IMR-90 (cell line): Measurements from ENCODE around the gene RETREG1. TPM values are rescaled to one million over a fixed set of nuclear protein-coding genes. Genes with fewer than 3 reads are reported as not detected.
"Not testable (repeated sequence)": the region's sequence is repeated elsewhere in the genome, so short reads cannot be mapped to it uniquely, and the experiment has no call there.

Experiments used
- ATAC-seq: fragments of 200-7000 bp; cut with Tn5 transposase; 2 replicates; pipeline ENCODE4 v1.9.1; 2020; ENCODE audit warnings: low read depth, mild to moderate bottlenecking, moderate library complexity
- BruUV-seq: library from RNA; stranded (reverse); fragments of 400-500 nt; replicated peaks from 2 replicates; lab custom pipeline; 2021; lab: Mats Ljungman, UMichigan
- CTCF ChIA-PET: fragments of 300-600 bp; formaldehyde crosslinking; extraction: SDS; loops from one replicate; lab custom pipeline; 2021; ENCODE audit warnings: antibody characterized with exemption; lab: Yijun Ruan, JAX
- POLR2A ChIA-PET: fragments of 300-600 bp; sonication (Branson Sonifier 250); formaldehyde crosslinking; loops from one replicate; lab custom pipeline; 2022; ENCODE audit warnings: antibody characterized with exemption; ENCODE audit not compliant: unreplicated experiment; lab: Charles Lee
- DNase-seq: peaks from one replicate; pipeline ENCODE4 v3.0.0; 2013
- H2AFZ ChIP-seq: replicated peaks from 2 replicates; pipeline ENCODE3; 2013; ENCODE audit warnings: low read length, mild to moderate bottlenecking; ENCODE audit not compliant: poor library complexity
- H2AK5ac ChIP-seq: 2 replicates; pipeline ENCODE4 v1.6.1; 2013; ENCODE audit warnings: low read depth, low read length, inconsistent platforms
- H2AK9ac ChIP-seq: replicated peaks from 2 replicates; pipeline ENCODE3; 2013; ENCODE audit warnings: mild to moderate bottlenecking, low read depth, low read length, moderate library complexity; ENCODE audit not compliant: poor library complexity
- H2BK120ac ChIP-seq: 2 replicates; pipeline ENCODE4 v1.6.1; 2013; ENCODE audit warnings: low read depth, low read length, inconsistent platforms
- H2BK15ac ChIP-seq: 3 replicates; pipeline ENCODE4 v1.6.1; 2013; ENCODE audit warnings: low read depth, low read length, inconsistent platforms
- H2BK20ac ChIP-seq: 2 replicates; pipeline ENCODE4 v1.6.1; 2013; ENCODE audit warnings: low read depth, mild to moderate bottlenecking, inconsistent platforms, low read length, moderate library complexity
- H2BK5ac ChIP-seq: 2 replicates; pipeline ENCODE4 v1.6.1; 2013; ENCODE audit warnings: mild to moderate bottlenecking, low read depth, low read length, inconsistent platforms; ENCODE audit not compliant: poor library complexity, severe bottlenecking
- H3K14ac ChIP-seq: replicated peaks from 2 replicates; pipeline ENCODE4 v1.6.1; 2013; ENCODE audit warnings: low read depth, low read length, inconsistent platforms
- H3K18ac ChIP-seq: 2 replicates; pipeline ENCODE4 v1.6.1; 2013; ENCODE audit warnings: low read depth, low read length, control low read depth
- H3K23ac ChIP-seq: 2 replicates; pipeline ENCODE4 v1.6.1; 2013; ENCODE audit warnings: low read depth, low read length, inconsistent platforms
- H3K27ac ChIP-seq: 2 replicates; pipeline ENCODE4 v1.5.1; 2013; ENCODE audit warnings: mild to moderate bottlenecking, control low read depth, low read length; ENCODE audit not compliant: insufficient read depth
- H3K27me3 ChIP-seq: 2 replicates; pipeline ENCODE4 v1.6.1; 2013; ENCODE audit warnings: low read length; ENCODE audit not compliant: control insufficient read depth, insufficient read depth
- H3K36me3 ChIP-seq: 2 replicates; pipeline ENCODE4 v1.6.1; 2013; ENCODE audit warnings: low read length, mixed read lengths; ENCODE audit not compliant: control insufficient read depth, insufficient read depth
- H3K4ac ChIP-seq: 2 replicates; pipeline ENCODE4 v1.6.1; 2013; ENCODE audit warnings: low read depth, low read length, inconsistent platforms
- H3K4me1 ChIP-seq: 2 replicates; pipeline ENCODE4 v1.6.1; 2013; ENCODE audit warnings: low read length, mixed read lengths; ENCODE audit not compliant: control insufficient read depth, insufficient read depth
- H3K4me2 ChIP-seq: 2 replicates; pipeline ENCODE4 v1.6.1; 2013; ENCODE audit warnings: low read depth, mild to moderate bottlenecking, control low read depth, low read length, moderate library complexity
- H3K4me3 ChIP-seq: 2 replicates; pipeline ENCODE4 v1.5.1; 2013; ENCODE audit warnings: low read depth, mild to moderate bottlenecking, control low read depth, low read length, moderate library complexity; ENCODE audit not compliant: insufficient read depth
- H3K56ac ChIP-seq: 2 replicates; pipeline ENCODE4 v1.6.1; 2013; ENCODE audit warnings: low read length, inconsistent platforms; ENCODE audit not compliant: insufficient read depth; ENCODE audit errors: extremely low read depth
- H3K79me1 ChIP-seq, 2 experiments: 2 replicates each; pipeline ENCODE4 v1.6.1; 2013; ENCODE audit warnings: low read length in 2 of 2, inconsistent platforms in 1 of 2, low read depth in 1 of 2
- H3K9ac ChIP-seq: 2 replicates; pipeline ENCODE4 v1.6.1; 2013; ENCODE audit warnings: low read depth, low read length, control low read depth
- H3K9me1 ChIP-seq: 2 replicates; pipeline ENCODE4 v1.6.1; 2013; ENCODE audit warnings: low read length, inconsistent platforms; ENCODE audit not compliant: insufficient read depth
- H3K9me3 ChIP-seq: 2 replicates; pipeline ENCODE4 v1.6.1; 2013; ENCODE audit warnings: low read length; ENCODE audit not compliant: control insufficient read depth, insufficient read depth
- H4K20me1 ChIP-seq: 2 replicates; pipeline ENCODE4 v1.6.1; 2013; ENCODE audit warnings: low read length, inconsistent platforms; ENCODE audit not compliant: insufficient read depth
- H4K5ac ChIP-seq: 2 replicates; pipeline ENCODE4 v1.6.1; 2013; ENCODE audit warnings: mild to moderate bottlenecking, low read depth, low read length, control low read depth
- H4K8ac ChIP-seq, 2 experiments: 2 replicates each; pipeline ENCODE4 v1.6.1; 2013; ENCODE audit warnings: low read depth in 2 of 2, low read length in 2 of 2, control low read depth in 1 of 2, inconsistent platforms in 1 of 2
- H4K91ac ChIP-seq: 2 replicates; pipeline ENCODE4 v1.6.1; 2013; ENCODE audit warnings: low read depth, low read length, inconsistent platforms; ENCODE audit not compliant: insufficient read depth
- BHLHE40 ChIP-seq: fragments of 150-350 bp; IDR thresholded peaks from 2 replicates; pipeline ENCODE4 v1.6.1; 2016; ENCODE audit warnings: mild to moderate bottlenecking, low read depth, low read length
- CEBPB ChIP-seq: IDR thresholded peaks from 2 replicates; pipeline ENCODE4 v1.6.1; 2012; ENCODE audit warnings: low read depth, low read length, improper control_type of control experiment
- MAFK ChIP-seq: IDR thresholded peaks from 2 replicates; pipeline ENCODE4 v1.6.1; 2012; ENCODE audit warnings: low read depth, low read length, improper control_type of control experiment
- RCOR1 ChIP-seq: IDR thresholded peaks from 2 replicates; pipeline ENCODE4 v1.6.1; 2012; ENCODE audit warnings: mild to moderate bottlenecking, low read length, improper control_type of control experiment; ENCODE audit not compliant: insufficient replicate concordance
- RFX5 ChIP-seq: IDR thresholded peaks from 2 replicates; pipeline ENCODE4 v1.8.0; 2012; ENCODE audit warnings: low read depth, mild to moderate bottlenecking, low read length, moderate library complexity
- SMC3 ChIP-seq: fragments of 150-350 bp; IDR thresholded peaks from 2 replicates; pipeline ENCODE4 v1.6.1; 2016; ENCODE audit warnings: low read depth, mild to moderate bottlenecking, antibody characterized with exemption, low read length, moderate library complexity
- WGBS, 2 experiments: methylation state at CpG; one replicate each; pipeline versions ENCODE4 v1.1.5 to v1.1.7; 2013; ENCODE audit warnings: missing lambda C conversion rate in 2 of 2; ENCODE audit not compliant: insufficient read length in 1 of 2; ENCODE audit errors: extremely low coverage in 2 of 2; 5-methylcytosine and 5-hydroxymethylcytosine counted together
- dilution Hi-C: fragments of 300-500 bp; cut with HindIII; formaldehyde crosslinking; loops from one replicate; pipeline ENCODE4 v1.14.3; 2018; ENCODE audit warnings: low sequenced_read_pairs; ENCODE audit not compliant: unreplicated experiment
- in situ Hi-C: fragments of 300-500 bp; cut with MboI; formaldehyde crosslinking; loops from 3 replicates; pipeline ENCODE4 v1.14.3; 2019; ENCODE audit warnings: low sequenced_read_pairs, inconsistent platforms, mixed read lengths
- intact Hi-C: fragments of 100-400 bp; cut with micrococcal nuclease; formaldehyde crosslinking; loops from 2 replicates; pipeline ENCODE4 v1.10.0; 2022
- polyA plus RNA-seq, 3 experiments: library from polyadenylated mRNA; depleted of rRNA; stranded (reverse); fragments of >200 nt; gene quantifications; 2 replicates each; pipeline ENCODE4 v1.2.3, GENCODE V29; 2012; ENCODE audit warnings: low replicate concordance in 1 of 3
- total RNA-seq: library from RNA; depleted of rRNA; stranded (reverse); fragments of >200 nt; gene quantifications from 2 replicates; pipeline ENCODE4 v1.2.3, GENCODE V29; 2012
- TF ChIP-seq, protein P1 (sequence below): fragments of 150-350 bp; IDR thresholded peaks from 2 replicates; pipeline ENCODE4 v1.6.1; 2017; ENCODE audit warnings: mild to moderate bottlenecking, antibody characterized with exemption, low read length, low read depth

RETREG1 gene
- total and polyA plus RNA-seq, 2 of the 4 experiments (the other 2 are of a cell fraction), result not detected

DNA sequence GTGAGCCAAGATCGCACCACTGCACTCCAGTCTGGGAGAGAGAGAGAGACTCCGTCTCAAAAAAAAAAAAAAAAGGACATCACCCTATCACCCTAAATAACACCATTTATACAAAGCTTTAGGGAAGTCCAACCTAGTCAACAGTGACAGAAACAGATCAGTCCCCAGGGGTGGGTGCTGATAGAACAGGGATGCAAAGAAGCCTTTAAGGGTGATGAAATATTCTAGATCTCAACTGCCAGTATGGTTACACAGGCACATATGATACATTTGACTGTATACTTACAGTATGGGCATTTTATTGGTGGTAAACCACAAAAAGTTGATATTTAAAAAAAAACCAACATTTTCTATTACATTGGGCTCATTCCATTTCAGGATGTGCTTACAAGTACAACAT, 4.8 kb downstream of the RETREG1 start:
- H3K18ac ChIP-seq, result no peak overlapping the region
- DNase-seq (no peak), ATAC-seq (no peak)
- no peak overlapping the region for H2BK20ac ChIP-seq
- no peak overlapping the region for H3K4ac ChIP-seq
- no peak overlapping the region for H3K14ac ChIP-seq
- H4K91ac ChIP-seq, result no peak overlapping the region
- no peaks in the 10 kb centered on the region for H4K20me1 ChIP-seq
- peaks cover 35% of the 10 kb centered on the region for H3K27me3 ChIP-seq
- no peak overlapping the region for H3K4me2 ChIP-seq
- H2AK5ac ChIP-seq, result no peak overlapping the region
- no peaks in the 10 kb centered on the region for H3K9me1 ChIP-seq
- no peak overlapping the region for H3K9ac ChIP-seq
- peaks cover 2% of the 10 kb centered on the region; the same call in 1 of the 2 replicates for H3K4me1 ChIP-seq
- H3K4me3 ChIP-seq, result no peak overlapping the region
- dilution Hi-C loops, result no loop called here
- no peaks in the 10 kb centered on the region for H3K9me3 ChIP-seq
- H3K79me1 ChIP-seq, result no peaks in the 10 kb centered on the region
- in situ Hi-C loops, result no loop called here
- H3K27ac ChIP-seq, result no peak overlapping the region
- no peak overlapping the region for H2BK120ac ChIP-seq
- no peaks in the 10 kb centered on the region for H3K36me3 ChIP-seq
- no CpG with 5 or more reads among the region's 2 CpGs for WGBS, 2 experiments
- CTCF ChIA-PET, result no interaction called here
- H3K56ac ChIP-seq, result no peak overlapping the region
- no peak overlapping the region for H2AFZ ChIP-seq
- H4K8ac ChIP-seq, result no peak overlapping the region
- H2BK5ac ChIP-seq, result no peak overlapping the region
- H3K23ac ChIP-seq, result no peak overlapping the region
- POLR2A ChIA-PET, result no interaction called here
- no peak for TF ChIP-seq SMC3
- TF ChIP-seq BHLHE40, result no peak
- TF ChIP-seq RFX5, result no peak
- TF ChIP-seq CEBPB, result no peak
- TF ChIP-seq RCOR1, result no peak
- no peak for TF ChIP-seq MAFK
- TF ChIP-seq, protein P1, sequence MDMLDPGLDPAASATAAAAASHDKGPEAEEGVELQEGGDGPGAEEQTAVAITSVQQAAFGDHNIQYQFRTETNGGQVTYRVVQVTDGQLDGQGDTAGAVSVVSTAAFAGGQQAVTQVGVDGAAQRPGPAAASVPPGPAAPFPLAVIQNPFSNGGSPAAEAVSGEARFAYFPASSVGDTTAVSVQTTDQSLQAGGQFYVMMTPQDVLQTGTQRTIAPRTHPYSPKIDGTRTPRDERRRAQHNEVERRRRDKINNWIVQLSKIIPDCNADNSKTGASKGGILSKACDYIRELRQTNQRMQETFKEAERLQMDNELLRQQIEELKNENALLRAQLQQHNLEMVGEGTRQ, result no peak
- intact Hi-C loops, result no loop called here
- no TSS peak for BruUV-seq
- H2BK15ac ChIP-seq, result no peak overlapping the region
- no peak overlapping the region for H2AK9ac ChIP-seq
- H4K5ac ChIP-seq, result no peak overlapping the region

- H3K9me3 ChIP-seq, H3K14ac ChIP-seq, H4K8ac ChIP-seq, in situ Hi-C loops, H2BK5ac ChIP-seq, H3K56ac ChIP-seq, H3K4me1 ChIP-seq, H3K4me3 ChIP-seq, dilution Hi-C loops, H4K5ac ChIP-seq, H2BK15ac ChIP-seq, BruUV-seq, H4K91ac ChIP-seq, H3K9ac ChIP-seq, DNase-seq, H3K23ac ChIP-seq, POLR2A ChIA-PET, H2AK5ac ChIP-seq, intact Hi-C loops, H2AK9ac ChIP-seq, H4K20me1 ChIP-seq, H2BK120ac ChIP-seq, ATAC-seq, H3K79me1 ChIP-seq, H3K36me3 ChIP-seq, H2AFZ ChIP-seq, H3K4me2 ChIP-seq, H3K27ac ChIP-seq, H3K9me1 ChIP-seq, H3K18ac ChIP-seq, H2BK20ac ChIP-seq, H3K4ac ChIP-seq: not testable (repeated sequence)
- no CpG with 5 or more reads among the region's 2 CpGs for WGBS, 2 experiments
- CTCF ChIA-PET, result interaction anchor here (0.6 kb wide), 1 partner anchor 35 kb away, joined by 3 read pairs; no protein-coding TSS in a partner anchor
- H3K27me3 ChIP-seq, result peaks cover 33% of the 10 kb centered on the region
Observed at GRCh38 chr5:16610896-16611295, 5.9 kb downstream of the RETREG1 start.
